ENCODE results near the gene GALNT13.

GRCh38 chr2:154142480-154142879, 270.8 kb downstream of the GALNT13 start:
- no peak for TF ChIP-seq TAF1 (IDR thresholded peaks at IDR 0.05; ENCODE audit: borderline replicate concordance, insufficient read depth, low read length)
- no peak for TF ChIP-seq POLR2AphosphoS5 (IDR thresholded peaks at IDR 0.05; ENCODE audit: low read depth, low read length)
- no peak for TF ChIP-seq REST (IDR thresholded peaks at IDR 0.05; ENCODE audit: insufficient read depth in 1 of 2, low read depth in 2 of 2, low read length in 2 of 2)

All from PFSK-1 (cell line).